GM10248 (cell line): Measurements from ENCODE around the gene ACTL10.

Source experiments
- CTCF ChIA-PET: fragments of 300-600 bp; sonication (Branson Sonifier 250); formaldehyde crosslinking; extraction: SDS; loops from one replicate; lab custom pipeline; 2021; ENCODE audit warnings: antibody characterized with exemption; lab: Yijun Ruan, JAX
- POLR2A ChIA-PET: fragments of 350-650 bp; sonication (Branson Sonifier 250); formaldehyde crosslinking; extraction: SDS; loops from one replicate; lab custom pipeline; 2020; ENCODE audit warnings: antibody characterized with exemption; lab: Yijun Ruan, JAX
- DNase-seq: peaks from one replicate; pipeline ENCODE4 v3.0.0; 2012; ENCODE audit errors: extremely low spot score
- CTCF ChIP-seq: IDR thresholded peaks from 2 replicates; pipeline ENCODE4 v1.5.1; 2012; ENCODE audit warnings: mild to moderate bottlenecking, low read depth; ENCODE audit errors: extremely low read depth, missing control alignments, control extremely low read depth

ACTL10 gene

GRCh38 chr20:33703498-33704137 lies 36.9 kb downstream of the ACTL10 start:
- CTCF ChIA-PET: interaction anchor here (0.9 kb wide), 1 partner anchor 20 kb away, joined by 3 read pairs; no protein-coding TSS in a partner anchor
- no peak for DNase-seq
- POLR2A ChIA-PET: no interaction called here
- no peak for TF ChIP-seq CTCF

- ChIA-PET CTCF (interaction anchor here (0.9 kb wide), 1 partner anchor 19 kb away, joined by 3 read pairs; no protein-coding TSS in a partner anchor), POLR2A (interaction anchor here (0.6 kb wide), 1 partner anchor 8 kb away, joined by 5 read pairs; no protein-coding TSS in a partner anchor)
- TF ChIP-seq CTCF: no peak
- no peak for DNase-seq
Measured at GRCh38 chr20:33704197-33704924, 37.6 kb downstream of the ACTL10 start.

GRCh38 chr20:33707668-33708067 lies 40.9 kb downstream of the ACTL10 start:
- DNase-seq: no peak
- POLR2A ChIA-PET: no interaction called here
- CTCF ChIA-PET: no interaction called here
- TF ChIP-seq CTCF: no peak

GRCh38 chr20:33709398-33709797 lies 42.7 kb downstream of the ACTL10 start:
- no peak for TF ChIP-seq CTCF
- CTCF ChIA-PET: interaction anchor here (1.0 kb wide), 1 partner anchor 14 kb away, joined by 3 read pairs; no protein-coding TSS in a partner anchor
- DNase-seq: no peak
- POLR2A ChIA-PET: no interaction called here

- no peak for DNase-seq
- ChIA-PET CTCF (no interaction called here), POLR2A (interaction anchor here (0.6 kb wide), 1 partner anchor 304 kb away, joined by 3 read pairs; no protein-coding TSS in a partner anchor)
- TF ChIP-seq CTCF: no peak
Measured at GRCh38 chr20:33709905-33710541, 43.3 kb downstream of the ACTL10 start.

GRCh38 chr20:33710681-33711445 lies 44.1 kb downstream of the ACTL10 start:
- no peak for DNase-seq
- ChIA-PET CTCF (no interaction called here), POLR2A (interaction anchor here (0.6 kb wide), 1 partner anchor 305 kb away, joined by 3 read pairs; no protein-coding TSS in a partner anchor)
- TF ChIP-seq CTCF: no peak
